GM12874 (cell line): ENCODE results near the gene PGM1.

Source experiments
- CTCF ChIP-seq: IDR thresholded peaks from 2 replicates; pipeline ENCODE4 v1.5.1; 2011; ENCODE audit warnings: low read depth, mild to moderate bottlenecking, control low read depth, low read length, moderate library complexity; ENCODE audit not compliant: insufficient read depth

The PGM1 gene

GRCh38 chr1:63617450-63617849, 24.2 kb downstream of the PGM1 start:
- no peak for TF ChIP-seq CTCF

- TF ChIP-seq CTCF, result no peak
These were observed 24.8 kb downstream of the PGM1 start for GRCh38 chr1:63618011-63618410.

- TF ChIP-seq CTCF, result no peak
These were observed 26.3 kb downstream of the PGM1 start for GRCh38 chr1:63619558-63619957.

- no peak for TF ChIP-seq CTCF
These were observed 27.5 kb downstream of the PGM1 start for GRCh38 chr1:63620671-63621070.

- no peak for TF ChIP-seq CTCF
These were observed 27.9 kb downstream of the PGM1 start for GRCh38 chr1:63621075-63621474.

- no peak for TF ChIP-seq CTCF
These were observed 28.5 kb downstream of the PGM1 start for GRCh38 chr1:63621698-63622097.

GRCh38 chr1:63622849-63623566, 29.8 kb downstream of the PGM1 start:
- TF ChIP-seq CTCF, result no peak

- no peak for TF ChIP-seq CTCF
These were observed 30.7 kb downstream of the PGM1 start for GRCh38 chr1:63623952-63624351.
